H1 (cell line): ENCODE results near the gene LIG4. TPM values are rescaled to one million over a fixed set of nuclear protein-coding genes. Genes with fewer than 3 reads are reported as not detected.

Experiments
- CTCF ChIA-PET: fragments of 300-600 bp; sonication (Branson Sonifier 250); formaldehyde crosslinking; loops from one replicate; lab custom pipeline; 2021; ENCODE audit not compliant: partially characterized antibody; lab: Charles Lee
- POLR2A ChIA-PET: fragments of 300-600 bp; sonication (Branson Sonifier 250); formaldehyde crosslinking; loops from one replicate; lab custom pipeline; 2021; ENCODE audit warnings: inconsistent platforms; ENCODE audit not compliant: partially characterized antibody; lab: Charles Lee
- DNase-seq, 2 experiments: peaks; one replicate each; pipeline versions ENCODE4 v3.0.0 to v3.0.0-alpha.2; 2010 to 2022; ENCODE audit warnings: low spot score in 2 of 2, low read depth in 1 of 2, mixed read lengths in 1 of 2
- FAIRE-seq: peaks from 2 replicates; lab custom pipeline; 2011; peaks lifted over from hg19 to GRCh38; lab: Jason Lieb, UNC
- H2AFZ ChIP-seq: 2 replicates; pipeline ENCODE4 v1.8.1; 2012; ENCODE audit warnings: low read length, inconsistent platforms
- H2AK5ac ChIP-seq: 2 replicates; pipeline ENCODE4 v1.6.1; 2013; ENCODE audit warnings: low read depth, low read length
- H2BK120ac ChIP-seq: replicated peaks from 2 replicates; pipeline ENCODE3; 2013; ENCODE audit warnings: low read depth, low read length, inconsistent platforms
- H2BK12ac ChIP-seq: 2 replicates; pipeline ENCODE4 v1.6.1; 2013; ENCODE audit warnings: low read depth, low read length
- H2BK15ac ChIP-seq: 2 replicates; pipeline ENCODE4 v1.6.1; 2013; ENCODE audit warnings: low read length
- H2BK20ac ChIP-seq: 2 replicates; pipeline ENCODE4 v1.6.1; 2013; ENCODE audit warnings: low read length
- H2BK5ac ChIP-seq: 2 replicates; pipeline ENCODE4 v1.6.1; 2013; ENCODE audit warnings: low read depth, low read length
- H3K14ac ChIP-seq: 2 replicates; pipeline ENCODE4 v1.6.1; 2013; ENCODE audit warnings: inconsistent platforms; ENCODE audit not compliant: insufficient read length
- H3K18ac ChIP-seq: 2 replicates; pipeline ENCODE4 v1.6.1; 2013; ENCODE audit warnings: low read length; ENCODE audit errors: extremely low read depth
- H3K23ac ChIP-seq: 2 replicates; pipeline ENCODE4 v1.6.1; 2013; ENCODE audit warnings: inconsistent platforms; ENCODE audit not compliant: insufficient read length
- H3K23me2 ChIP-seq: 2 replicates; pipeline ENCODE4 v1.6.1; 2013; ENCODE audit warnings: low read depth, low read length
- H3K27ac ChIP-seq: 2 replicates; pipeline ENCODE4 v1.6.1; 2011; ENCODE audit warnings: low read depth, low read length, inconsistent platforms
- H3K27me3 ChIP-seq, 4 experiments: replicated peaks in 1 of 4; 1 replicate in 1 of 4; 2 replicates in 3 of 4; pipeline versions ENCODE4 v1.6.1 to v1.8.1; 2011 to 2013; ENCODE audit warnings: low read length in 3 of 4, mild to moderate bottlenecking in 3 of 4, inconsistent platforms in 2 of 4, mixed read lengths in 2 of 4, moderate library complexity in 1 of 4; ENCODE audit not compliant: control insufficient read depth in 3 of 4, insufficient read depth in 3 of 4; ENCODE audit errors: extremely low read depth in 1 of 4
- H3K36me3 ChIP-seq, 4 experiments: 2 replicates each; pipeline versions ENCODE4 v1.6.1 to v1.8.1; 2011 to 2013; ENCODE audit warnings: mild to moderate bottlenecking in 4 of 4, low read length in 3 of 4, moderate library complexity in 2 of 4, control low read depth in 1 of 4, inconsistent platforms in 1 of 4; ENCODE audit not compliant: insufficient read depth in 4 of 4, control insufficient read depth in 2 of 4
- H3K4ac ChIP-seq: replicated peaks from 2 replicates; pipeline ENCODE3; 2013; ENCODE audit warnings: low read length, low read depth, mixed read lengths, inconsistent platforms; ENCODE audit not compliant: insufficient read length
- H3K4me1 ChIP-seq, 4 experiments: replicated peaks in 1 of 4; 1 replicate in 1 of 4; 2 replicates in 3 of 4; pipeline versions ENCODE4 v1.6.1 to v1.8.1; 2011 to 2013; ENCODE audit warnings: low read length in 3 of 4, inconsistent platforms in 2 of 4, mixed read lengths in 1 of 4; ENCODE audit not compliant: insufficient read depth in 4 of 4, control insufficient read depth in 3 of 4
- H3K4me2 ChIP-seq, 2 experiments: 2 replicates each; pipeline versions ENCODE4 v1.6.1 to v1.8.1; 2011 to 2013; ENCODE audit warnings: low read depth in 2 of 2, low read length in 2 of 2, control low read depth in 1 of 2, inconsistent platforms in 1 of 2, mild to moderate bottlenecking in 1 of 2; ENCODE audit not compliant: insufficient read depth in 1 of 2
- H3K4me3 ChIP-seq, 4 experiments: fragments of 200-600, 300-600 bp in 1 of 4; sonication (generic), shearing (Covaris generic), sonication (Bioruptor Twin) in 1 of 4; 2 replicates each; pipeline versions ENCODE4 v1.5.1 to v1.8.1; 2011 to 2016; ENCODE audit warnings: low read length in 4 of 4, low read depth in 3 of 4, control low read depth in 2 of 4, inconsistent platforms in 2 of 4, mild to moderate bottlenecking in 2 of 4, mixed read lengths in 1 of 4, moderate library complexity in 1 of 4; ENCODE audit not compliant: insufficient read depth in 2 of 4; ENCODE audit errors: extremely low read depth in 1 of 4
- H3K56ac ChIP-seq: replicated peaks from 2 replicates; pipeline ENCODE3; 2013; ENCODE audit warnings: low read depth, mild to moderate bottlenecking, mixed read lengths, low read length, inconsistent platforms; ENCODE audit not compliant: insufficient read length
- H3K79me1 ChIP-seq: 2 replicates; pipeline ENCODE4 v1.6.1; 2013; ENCODE audit warnings: low read depth, low read length, control low read depth
- H3K79me2 ChIP-seq, 2 experiments: 2 replicates each; pipeline versions ENCODE4 v1.6.1 to v1.8.1; 2012 to 2013; ENCODE audit warnings: low read length in 2 of 2, mild to moderate bottlenecking in 2 of 2, inconsistent platforms in 1 of 2; ENCODE audit not compliant: insufficient read depth in 2 of 2, control insufficient read depth in 1 of 2
- H3K9ac ChIP-seq, 4 experiments: replicated peaks in 1 of 4; 1 replicate in 1 of 4; 2 replicates in 3 of 4; pipeline versions ENCODE4 v1.6.1 to v1.8.1; 2011 to 2013; ENCODE audit warnings: low read depth in 3 of 4, low read length in 3 of 4, control low read depth in 2 of 4, mild to moderate bottlenecking in 2 of 4, moderate library complexity in 2 of 4, inconsistent platforms in 1 of 4; ENCODE audit errors: extremely low read depth in 1 of 4
- H3K9me3 ChIP-seq, 2 experiments: 2 replicates each; pipeline versions ENCODE4 v1.6.1 to v1.8.1; 2012 to 2013; ENCODE audit warnings: mild to moderate bottlenecking in 2 of 2, moderate library complexity in 2 of 2, control low read depth in 1 of 2, inconsistent platforms in 1 of 2, low read depth in 1 of 2, low read length in 1 of 2, mixed read lengths in 1 of 2; ENCODE audit not compliant: insufficient read depth in 2 of 2
- H4K20me1 ChIP-seq, 2 experiments: replicated peaks in 1 of 2; 2 replicates each; pipeline versions ENCODE3 to v1.8.1; 2011 to 2013; ENCODE audit warnings: inconsistent platforms in 2 of 2, low read length in 2 of 2, mild to moderate bottlenecking in 1 of 2; ENCODE audit not compliant: insufficient read depth in 2 of 2, control insufficient read depth in 1 of 2
- H4K5ac ChIP-seq: 2 replicates; pipeline ENCODE4 v1.6.1; 2013; ENCODE audit warnings: low read length, low read depth, mixed read lengths, inconsistent platforms; ENCODE audit not compliant: insufficient read length
- H4K8ac ChIP-seq: 2 replicates; pipeline ENCODE4 v1.8.0; 2013; ENCODE audit warnings: mild to moderate bottlenecking, moderate library complexity, low read length, inconsistent platforms; ENCODE audit not compliant: insufficient read depth; ENCODE audit errors: extremely low read depth
- H4K91ac ChIP-seq: replicated peaks from 2 replicates; pipeline ENCODE3; 2013; ENCODE audit warnings: low read length, mixed read lengths, inconsistent platforms; ENCODE audit not compliant: insufficient read length
- GTF2F1 ChIP-seq: IDR thresholded peaks from 2 replicates; pipeline ENCODE4 v1.6.1; 2012; ENCODE audit warnings: low read depth, low read length, improper control_type of control experiment, borderline replicate concordance
- JUND ChIP-seq: IDR thresholded peaks from 2 replicates; pipeline ENCODE4 v1.6.1; 2011; ENCODE audit warnings: mild to moderate bottlenecking, improper control_type of control experiment, low read length
- KDM1A ChIP-seq: fragments of 200-600, 300-600 bp; sonication (generic); IDR thresholded peaks from 2 replicates; pipeline ENCODE4 v1.7.1; 2016; ENCODE audit warnings: mild to moderate bottlenecking, low read length, borderline replicate concordance
- KDM4A ChIP-seq: IDR thresholded peaks from one replicate; pipeline ENCODE4 v1.7.1; 2012; ENCODE audit warnings: low read depth, mild to moderate bottlenecking, moderate library complexity, low read length, inconsistent platforms; ENCODE audit not compliant: severe bottlenecking
- POLR2A ChIP-seq, 2 experiments: IDR thresholded peaks; 1 replicate in 1 of 2; 2 replicates in 1 of 2; pipeline ENCODE4 v1.6.1; 2011; ENCODE audit warnings: low read depth in 2 of 2, low read length in 2 of 2, mild to moderate bottlenecking in 2 of 2; ENCODE audit errors: control extremely low read depth in 1 of 2
- RAD21 ChIP-seq, 2 experiments: IDR thresholded peaks in 1 of 2; conservative IDR thresholded peaks in 1 of 2; 2 replicates each; pipeline ENCODE4 v1.6.1; 2011; ENCODE audit warnings: low read depth in 2 of 2, low read length in 2 of 2, improper control_type of control experiment in 1 of 2, inconsistent platforms in 1 of 2, mild to moderate bottlenecking in 1 of 2, moderate library complexity in 1 of 2
- RBBP5 ChIP-seq: IDR thresholded peaks from 2 replicates; pipeline ENCODE4 v1.7.1; 2012; ENCODE audit warnings: low read depth, mild to moderate bottlenecking, inconsistent platforms, low read length, moderate library complexity, borderline replicate concordance
- RFX5 ChIP-seq: IDR thresholded peaks from 2 replicates; pipeline ENCODE4 v1.6.1; 2011; ENCODE audit warnings: low read depth, low read length, improper control_type of control experiment, borderline replicate concordance
- SIRT6 ChIP-seq: IDR thresholded peaks from one replicate; pipeline ENCODE4 v1.7.1; 2012; ENCODE audit warnings: low read length, inconsistent platforms
- TAF1 ChIP-seq: IDR thresholded peaks from 2 replicates; pipeline ENCODE4 v1.6.1; 2011; ENCODE audit warnings: mild to moderate bottlenecking, low read depth, low read length
- ZNF274 ChIP-seq: IDR thresholded peaks from 2 replicates; pipeline ENCODE4 v1.7.0; 2012; ENCODE audit warnings: low read length, borderline replicate concordance; ENCODE audit errors: extremely low read depth
- WGBS, 2 experiments: shearing (Covaris generic) in 1 of 2; methylation state at CpG; one replicate each; pipeline versions ENCODE4 v1.1.6 to v1.1.7; 2013 to 2015; ENCODE audit warnings: low lambda C conversion rate in 2 of 2, mixed read lengths in 2 of 2, inconsistent platforms in 1 of 2, low coverage in 1 of 2, missing lambda C conversion rate in 1 of 2; ENCODE audit not compliant: insufficient replicate concordance in 2 of 2, insufficient coverage in 1 of 2, insufficient read length in 1 of 2; ENCODE audit errors: extremely low coverage in 1 of 2, missing lambda C conversion rate in 1 of 2; 5-methylcytosine and 5-hydroxymethylcytosine counted together
- polyA plus RNA-seq, 7 experiments: library from polyadenylated mRNA; depleted of rRNA in 3 of 7; stranded (reverse) in 5 of 7; unstranded in 2 of 7; fragments of >200 nt in 5 of 7; fragments of 200-250 nt in 2 of 7; gene quantifications; 1 replicate in 5 of 7; 2 replicates in 1 of 7; 4 replicates in 1 of 7; pipeline versions ENCODE4 v1.2.1 to v1.2.3, GENCODE V29; 2011 to 2013; ENCODE audit warnings: missing spikeins in 2 of 7, mixed read lengths in 2 of 7
- total RNA-seq: library from RNA; stranded (reverse); fragmentation: NEBNext Ultra II Directional; extraction: Animal tissue kit (Norgen Biotek cat#: 25700); gene quantifications from 2 replicates; pipeline ENCODE4 v1.2.1, GENCODE V29; 2021
- TF ChIP-seq, protein P1 (sequence below): IDR thresholded peaks from 2 replicates; pipeline ENCODE4 v1.6.1; 2011; ENCODE audit warnings: low read depth, mild to moderate bottlenecking, low read length; ENCODE audit not compliant: insufficient read depth

LIG4 gene
- total and polyA plus RNA-seq, 2 of the 8 experiments (the other 6 are each of a cell fraction or from before 2014, with no cell fraction given): 1.1 to 4.5 TPM

DNA sequence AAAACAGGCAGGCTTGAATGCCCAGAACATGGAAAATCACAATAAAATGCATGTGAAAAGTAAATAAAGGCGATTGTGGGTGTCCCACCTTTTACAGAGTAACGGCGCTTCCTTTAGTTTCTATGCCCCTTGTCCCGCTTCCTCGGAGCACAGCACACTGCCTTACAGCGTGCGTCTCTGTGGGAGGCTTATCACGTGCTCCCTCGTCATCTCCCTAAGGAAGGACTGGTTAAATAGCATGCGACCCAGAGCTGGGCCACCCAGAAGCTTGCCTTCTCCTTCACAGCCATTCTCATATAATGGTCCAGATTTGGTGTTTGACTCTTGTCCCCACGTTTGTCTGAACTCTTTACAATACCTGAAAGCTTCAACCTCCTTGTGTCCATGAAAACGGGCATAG is 56.6 kb downstream of the LIG4 start:
- Histone ChIP-seq H3K27me3 (no peaks in the 10 kb centered on the region), H4K20me1 (peaks cover 0 to 2% of the 10 kb centered on the region in 2 experiments), H3K79me2 (no peaks in the 10 kb centered on the region), H4K5ac (no peak overlapping the region), H2BK120ac (no peak overlapping the region), H3K4me2 (no peak overlapping the region), H2BK5ac (no peak overlapping the region), H2AK5ac (no peak overlapping the region), H3K4me3 (no peak overlapping the region), H3K23ac (no peak overlapping the region), H3K9me3 (no peaks in the 10 kb centered on the region), H3K27ac (no peak overlapping the region), H3K14ac (no peak overlapping the region), H3K18ac (no peak overlapping the region; the same call in 1 of the 2 replicates), H4K8ac (no peak overlapping the region), H3K79me1 (no peaks in the 10 kb centered on the region), H4K91ac (no peak overlapping the region), H3K9ac (no peak overlapping the region), H3K4ac (no peak overlapping the region), H3K56ac (no peak overlapping the region), H3K36me3 (no peaks in the 10 kb centered on the region), H2AFZ (peak overlapping the region; percentile 68; the same call in 1 of the 2 replicates), H3K23me2 (peaks cover 4% of the 10 kb centered on the region; the same call in 1 of the 2 replicates), H2BK15ac (no peak overlapping the region), H3K4me1 (no peaks in the 10 kb centered on the region), H2BK12ac (no peak overlapping the region), H2BK20ac (no peak overlapping the region)
- ChIA-PET CTCF (interaction anchor here (0.6 to 5.5 kb wide), 4 partner anchors 10 to 40 kb away, joined by 3 to 41 read pairs (median 4); no protein-coding TSS in a partner anchor), POLR2A (no interaction called here)
- DNase-seq (no peak), FAIRE-seq (no peak)
- 87% methylated on average over 12 of the region's 12 CpGs; no CpG with 5 or more reads in 1 of the 2 experiments for WGBS, 2 experiments
- no peak for TF ChIP-seq JUND
- TF ChIP-seq TAF1: no peak
- no peak for TF ChIP-seq RBBP5
- TF ChIP-seq, protein P1, sequence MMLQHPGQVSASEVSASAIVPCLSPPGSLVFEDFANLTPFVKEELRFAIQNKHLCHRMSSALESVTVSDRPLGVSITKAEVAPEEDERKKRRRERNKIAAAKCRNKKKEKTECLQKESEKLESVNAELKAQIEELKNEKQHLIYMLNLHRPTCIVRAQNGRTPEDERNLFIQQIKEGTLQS: no peak
- no peak for TF ChIP-seq KDM1A
- TF ChIP-seq SIRT6: no peak
- TF ChIP-seq RAD21 (IDR thresholded peaks at IDR 0.05 in 1 of 2, conservative IDR thresholded peaks at IDR 0.05 in 1 of 2; ENCODE audit: low read depth in 2 of 2, low read length in 2 of 2): no peak
- TF ChIP-seq RFX5: no peak
- TF ChIP-seq GTF2F1: no peak
- TF ChIP-seq KDM4A: no peak
- no peak for TF ChIP-seq POLR2A (IDR thresholded peaks at IDR 0.05; ENCODE audit: control extremely low read depth in 1 of 2, low read depth in 2 of 2, low read length in 2 of 2)
- no peak for TF ChIP-seq ZNF274
